IMR-90 (cell line): ENCODE measurements around the gene PODXL2. TPM values are rescaled to one million over a fixed set of nuclear protein-coding genes. Genes with fewer than 3 reads are reported as not detected.

Experiments
- ATAC-seq: fragments of 200-7000 bp; cut with Tn5 transposase; 2 replicates; pipeline ENCODE4 v1.9.1; 2020; ENCODE audit warnings: low read depth, mild to moderate bottlenecking, moderate library complexity
- BruUV-seq: library from RNA; stranded (reverse); fragments of 400-500 nt; replicated peaks from 2 replicates; lab custom pipeline; 2021; lab: Mats Ljungman, UMichigan
- CTCF ChIA-PET: fragments of 300-600 bp; formaldehyde crosslinking; extraction: SDS; loops from one replicate; lab custom pipeline; 2021; ENCODE audit warnings: antibody characterized with exemption; lab: Yijun Ruan, JAX
- POLR2A ChIA-PET: fragments of 300-600 bp; sonication (Branson Sonifier 250); formaldehyde crosslinking; loops from one replicate; lab custom pipeline; 2022; ENCODE audit warnings: antibody characterized with exemption; ENCODE audit not compliant: unreplicated experiment; lab: Charles Lee
- DNase-seq: peaks from one replicate; pipeline ENCODE4 v3.0.0; 2013
- H2AFZ ChIP-seq: replicated peaks from 2 replicates; pipeline ENCODE3; 2013; ENCODE audit warnings: low read length, mild to moderate bottlenecking; ENCODE audit not compliant: poor library complexity
- H2AK5ac ChIP-seq: 2 replicates; pipeline ENCODE4 v1.6.1; 2013; ENCODE audit warnings: low read depth, low read length, inconsistent platforms
- H2AK9ac ChIP-seq: replicated peaks from 2 replicates; pipeline ENCODE3; 2013; ENCODE audit warnings: mild to moderate bottlenecking, low read depth, low read length, moderate library complexity; ENCODE audit not compliant: poor library complexity
- H2BK120ac ChIP-seq: 2 replicates; pipeline ENCODE4 v1.6.1; 2013; ENCODE audit warnings: low read depth, low read length, inconsistent platforms
- H2BK15ac ChIP-seq: 3 replicates; pipeline ENCODE4 v1.6.1; 2013; ENCODE audit warnings: low read depth, low read length, inconsistent platforms
- H2BK20ac ChIP-seq: 2 replicates; pipeline ENCODE4 v1.6.1; 2013; ENCODE audit warnings: low read depth, mild to moderate bottlenecking, inconsistent platforms, low read length, moderate library complexity
- H2BK5ac ChIP-seq: 2 replicates; pipeline ENCODE4 v1.6.1; 2013; ENCODE audit warnings: mild to moderate bottlenecking, low read depth, low read length, inconsistent platforms; ENCODE audit not compliant: poor library complexity, severe bottlenecking
- H3K14ac ChIP-seq: replicated peaks from 2 replicates; pipeline ENCODE4 v1.6.1; 2013; ENCODE audit warnings: low read depth, low read length, inconsistent platforms
- H3K18ac ChIP-seq: 2 replicates; pipeline ENCODE4 v1.6.1; 2013; ENCODE audit warnings: low read depth, low read length, control low read depth
- H3K23ac ChIP-seq: 2 replicates; pipeline ENCODE4 v1.6.1; 2013; ENCODE audit warnings: low read depth, low read length, inconsistent platforms
- H3K27ac ChIP-seq: 2 replicates; pipeline ENCODE4 v1.5.1; 2013; ENCODE audit warnings: mild to moderate bottlenecking, control low read depth, low read length; ENCODE audit not compliant: insufficient read depth
- H3K27me3 ChIP-seq: 2 replicates; pipeline ENCODE4 v1.6.1; 2013; ENCODE audit warnings: low read length; ENCODE audit not compliant: control insufficient read depth, insufficient read depth
- H3K36me3 ChIP-seq: 2 replicates; pipeline ENCODE4 v1.6.1; 2013; ENCODE audit warnings: low read length, mixed read lengths; ENCODE audit not compliant: control insufficient read depth, insufficient read depth
- H3K4ac ChIP-seq: 2 replicates; pipeline ENCODE4 v1.6.1; 2013; ENCODE audit warnings: low read depth, low read length, inconsistent platforms
- H3K4me1 ChIP-seq: 2 replicates; pipeline ENCODE4 v1.6.1; 2013; ENCODE audit warnings: low read length, mixed read lengths; ENCODE audit not compliant: control insufficient read depth, insufficient read depth
- H3K4me2 ChIP-seq: 2 replicates; pipeline ENCODE4 v1.6.1; 2013; ENCODE audit warnings: low read depth, mild to moderate bottlenecking, control low read depth, low read length, moderate library complexity
- H3K4me3 ChIP-seq: 2 replicates; pipeline ENCODE4 v1.5.1; 2013; ENCODE audit warnings: low read depth, mild to moderate bottlenecking, control low read depth, low read length, moderate library complexity; ENCODE audit not compliant: insufficient read depth
- H3K56ac ChIP-seq: 2 replicates; pipeline ENCODE4 v1.6.1; 2013; ENCODE audit warnings: low read length, inconsistent platforms; ENCODE audit not compliant: insufficient read depth; ENCODE audit errors: extremely low read depth
- H3K79me1 ChIP-seq, 2 experiments: 2 replicates each; pipeline ENCODE4 v1.6.1; 2013; ENCODE audit warnings: low read length in 2 of 2, inconsistent platforms in 1 of 2, low read depth in 1 of 2
- H3K9ac ChIP-seq: 2 replicates; pipeline ENCODE4 v1.6.1; 2013; ENCODE audit warnings: low read depth, low read length, control low read depth
- H3K9me1 ChIP-seq: 2 replicates; pipeline ENCODE4 v1.6.1; 2013; ENCODE audit warnings: low read length, inconsistent platforms; ENCODE audit not compliant: insufficient read depth
- H3K9me3 ChIP-seq: 2 replicates; pipeline ENCODE4 v1.6.1; 2013; ENCODE audit warnings: low read length; ENCODE audit not compliant: control insufficient read depth, insufficient read depth
- H4K20me1 ChIP-seq: 2 replicates; pipeline ENCODE4 v1.6.1; 2013; ENCODE audit warnings: low read length, inconsistent platforms; ENCODE audit not compliant: insufficient read depth
- H4K5ac ChIP-seq: 2 replicates; pipeline ENCODE4 v1.6.1; 2013; ENCODE audit warnings: mild to moderate bottlenecking, low read depth, low read length, control low read depth
- H4K8ac ChIP-seq, 2 experiments: 2 replicates each; pipeline ENCODE4 v1.6.1; 2013; ENCODE audit warnings: low read depth in 2 of 2, low read length in 2 of 2, control low read depth in 1 of 2, inconsistent platforms in 1 of 2
- H4K91ac ChIP-seq: 2 replicates; pipeline ENCODE4 v1.6.1; 2013; ENCODE audit warnings: low read depth, low read length, inconsistent platforms; ENCODE audit not compliant: insufficient read depth
- CEBPB ChIP-seq: IDR thresholded peaks from 2 replicates; pipeline ENCODE4 v1.6.1; 2012; ENCODE audit warnings: low read depth, low read length, improper control_type of control experiment
- SMC3 ChIP-seq: fragments of 150-350 bp; IDR thresholded peaks from 2 replicates; pipeline ENCODE4 v1.6.1; 2016; ENCODE audit warnings: low read depth, mild to moderate bottlenecking, antibody characterized with exemption, low read length, moderate library complexity
- WGBS, 2 experiments: methylation state at CpG; one replicate each; pipeline versions ENCODE4 v1.1.5 to v1.1.7; 2013; ENCODE audit warnings: missing lambda C conversion rate in 2 of 2; ENCODE audit not compliant: insufficient read length in 1 of 2; ENCODE audit errors: extremely low coverage in 2 of 2; 5-methylcytosine and 5-hydroxymethylcytosine counted together
- dilution Hi-C: fragments of 300-500 bp; cut with HindIII; formaldehyde crosslinking; loops from one replicate; pipeline ENCODE4 v1.14.3; 2018; ENCODE audit warnings: low sequenced_read_pairs; ENCODE audit not compliant: unreplicated experiment
- in situ Hi-C: fragments of 300-500 bp; cut with MboI; formaldehyde crosslinking; loops from 3 replicates; pipeline ENCODE4 v1.14.3; 2019; ENCODE audit warnings: low sequenced_read_pairs, inconsistent platforms, mixed read lengths
- intact Hi-C: fragments of 100-400 bp; cut with micrococcal nuclease; formaldehyde crosslinking; loops from 2 replicates; pipeline ENCODE4 v1.10.0; 2022
- polyA plus RNA-seq, 3 experiments: library from polyadenylated mRNA; depleted of rRNA; stranded (reverse); fragments of >200 nt; gene quantifications; 2 replicates each; pipeline ENCODE4 v1.2.3, GENCODE V29; 2012; ENCODE audit warnings: low replicate concordance in 1 of 3
- total RNA-seq: library from RNA; depleted of rRNA; stranded (reverse); fragments of >200 nt; gene quantifications from 2 replicates; pipeline ENCODE4 v1.2.3, GENCODE V29; 2012

The PODXL2 gene
- total and polyA plus RNA-seq, 2 of the 4 experiments (the other 2 are of a cell fraction), result 1.6 to 5.4 TPM

- dilution Hi-C loops (no loop called here), in situ Hi-C loops (no loop called here), intact Hi-C loops (no loop called here)
- H2BK20ac ChIP-seq, result no peak overlapping the region
- ATAC-seq (no peak), DNase-seq (no peak)
- no peak overlapping the region for H2BK15ac ChIP-seq
- no peak overlapping the region for H3K4ac ChIP-seq
- H3K9ac ChIP-seq, result no peak overlapping the region
- TF ChIP-seq SMC3 (no peak), CEBPB (peak; percentile 38; the same call in 1 of the 2 replicates)
- peaks cover 10% of the 10 kb centered on the region for H3K36me3 ChIP-seq
- no peak overlapping the region for H3K27ac ChIP-seq
- H3K18ac ChIP-seq, result no peak overlapping the region
- no peak overlapping the region for H2BK5ac ChIP-seq
- no peak overlapping the region for H2AK5ac ChIP-seq
- H3K4me3 ChIP-seq, result no peak overlapping the region
- no peaks in the 10 kb centered on the region for H3K9me3 ChIP-seq
- no peak overlapping the region for H3K56ac ChIP-seq
- WGBS, 2 experiments, result no CpG with 5 or more reads among the region's 2 CpGs
- no peak overlapping the region for H2AK9ac ChIP-seq
- H4K8ac ChIP-seq, result no peak overlapping the region
- peaks cover 5% of the 10 kb centered on the region; the same call in 1 of the 2 replicates for H3K4me1 ChIP-seq
- ChIA-PET POLR2A (no interaction called here), CTCF (interaction anchor here (0.8 kb wide), 1 partner anchor 102 kb away, joined by 3 read pairs; no protein-coding TSS in a partner anchor)
- BruUV-seq, result no TSS peak
- no peak overlapping the region for H4K91ac ChIP-seq
- H3K27me3 ChIP-seq, result no peaks in the 10 kb centered on the region
- no peak overlapping the region for H2AFZ ChIP-seq
- no peaks in the 10 kb centered on the region for H4K20me1 ChIP-seq
- H4K5ac ChIP-seq, result no peak overlapping the region
- H3K4me2 ChIP-seq, result no peak overlapping the region
- H3K79me1 ChIP-seq, result peaks cover 10 to 42% of the 10 kb centered on the region in 2 experiments
- no peak overlapping the region for H3K23ac ChIP-seq
- peaks cover 12% of the 10 kb centered on the region for H3K9me1 ChIP-seq
- no peak overlapping the region for H2BK120ac ChIP-seq
- H3K14ac ChIP-seq, result no peak overlapping the region
Measured at GRCh38 chr3:127708837-127709236, 79.9 kb downstream of the PODXL2 start.
